ENCODE data around the gene RAP1GAP.
A peak's percentile ranks its signal among the peaks of the same experiment; 100 is the strongest.

The RAP1GAP gene

GRCh38 chr1:21662426-21663247, 6.5 kb downstream of the RAP1GAP start:
- no peak for DNase-seq (ENCODE audit: low spot score)

GRCh38 chr1:21661886-21662285, 7.3 kb downstream of the RAP1GAP start:
- DNase-seq (ENCODE audit: low spot score): no peak

- no peak for DNase-seq (ENCODE audit: low spot score)
These were observed 9.2 kb downstream of the RAP1GAP start for GRCh38 chr1:21659924-21660326.

GRCh38 chr1:21659099-21659923, 9.8 kb downstream of the RAP1GAP start:
- peak; percentile 74 for DNase-seq (ENCODE audit: low spot score)

GRCh38 chr1:21657456-21658190, 11.5 kb downstream of the RAP1GAP start:
- no peak for DNase-seq (ENCODE audit: low spot score)

- no peak for DNase-seq (ENCODE audit: low spot score)
These were observed 13.4 kb downstream of the RAP1GAP start for GRCh38 chr1:21655748-21656147.

GRCh38 chr1:21655259-21655658, 13.9 kb downstream of the RAP1GAP start:
- no peak for DNase-seq (ENCODE audit: low spot score)

GRCh38 chr1:21654209-21654608, 14.9 kb downstream of the RAP1GAP start:
- DNase-seq (ENCODE audit: low spot score): no peak

- DNase-seq (ENCODE audit: low spot score): no peak
These were observed 15.4 kb downstream of the RAP1GAP start for GRCh38 chr1:21653744-21654100.

- no peak for DNase-seq (ENCODE audit: low spot score)
These were observed 16.0 kb downstream of the RAP1GAP start for GRCh38 chr1:21652937-21653743.

- no peak for DNase-seq (ENCODE audit: low spot score)
These were observed 16.8 kb downstream of the RAP1GAP start for GRCh38 chr1:21652101-21652936.

GRCh38 chr1:21651214-21652042, 17.7 kb downstream of the RAP1GAP start:
- peak; percentile 36 for DNase-seq (ENCODE audit: low spot score)

GRCh38 chr1:21650400-21650799, 18.8 kb downstream of the RAP1GAP start:
- DNase-seq (ENCODE audit: low spot score): no peak

- no peak for DNase-seq (ENCODE audit: low spot score)
These were observed 19.8 kb downstream of the RAP1GAP start for GRCh38 chr1:21649315-21649714.

GRCh38 chr1:21648791-21649190, 20.4 kb downstream of the RAP1GAP start:
- DNase-seq (ENCODE audit: low spot score): no peak

- DNase-seq (ENCODE audit: low spot score): no peak
These were observed 20.8 kb downstream of the RAP1GAP start for GRCh38 chr1:21648352-21648730.

- no peak for DNase-seq (ENCODE audit: low spot score)
These were observed 21.5 kb downstream of the RAP1GAP start for GRCh38 chr1:21647431-21648351.

GRCh38 chr1:21645550-21645949, 23.6 kb downstream of the RAP1GAP start:
- no peak for DNase-seq (ENCODE audit: low spot score)

- DNase-seq (ENCODE audit: low spot score): no peak
These were observed 24.3 kb downstream of the RAP1GAP start for GRCh38 chr1:21644906-21645305.
